ENCODE measurements around the gene LIF.

- no peak for TF ChIP-seq CTCF (IDR thresholded peaks at IDR 0.05)
- no peak for TF ChIP-seq TCF12 (IDR thresholded peaks at IDR 0.05)
- no peak for TF ChIP-seq USF1 (IDR thresholded peaks at IDR 0.05; ENCODE audit: borderline replicate concordance, low read depth)
- no peak for TF ChIP-seq FOXM1 (IDR thresholded peaks at IDR 0.05; ENCODE audit: low read depth)
- no peak for TF ChIP-seq GABPA (IDR thresholded peaks at IDR 0.05; ENCODE audit: low read depth)
- TF ChIP-seq CHD2 (IDR thresholded peaks at IDR 0.05; ENCODE audit: low read length, partially characterized antibody), result no peak
- TF ChIP-seq POLR2AphosphoS5 (IDR thresholded peaks at IDR 0.05; ENCODE audit: low read depth, low read length), result no peak
- TF ChIP-seq MAX (IDR thresholded peaks at IDR 0.05; ENCODE audit: low read depth), result no peak
- TF ChIP-seq TAF1 (IDR thresholded peaks at IDR 0.05; ENCODE audit: borderline replicate concordance, low read depth, low read length), result no peak
- no peak for TF ChIP-seq MEF2A (IDR thresholded peaks at IDR 0.05; ENCODE audit: borderline replicate concordance, low read depth)
- TF ChIP-seq EZH2phosphoT487 (IDR thresholded peaks at IDR 0.05; ENCODE audit: borderline replicate concordance, low read depth), result no peak
Observed at GRCh38 chr22:30216710-30217109, 29.8 kb downstream of the LIF start.

Measured in SK-N-SH (cell line).